Ishikawa (cell line): ENCODE results near the gene RPL13.
A peak's percentile ranks its signal among the peaks of the same experiment; 100 is the strongest.

Source experiments
- CEBPB ChIP-seq: IDR thresholded peaks from 2 replicates; pipeline ENCODE4 v1.6.1; 2012
- CREB1 ChIP-seq: IDR thresholded peaks from 2 replicates; pipeline ENCODE4 v1.6.1; 2012; ENCODE audit warnings: low read depth
- EGR1 ChIP-seq: IDR thresholded peaks from 2 replicates; pipeline ENCODE4 v1.6.1; 2012
- EP300 ChIP-seq: IDR thresholded peaks from 2 replicates; pipeline ENCODE4 v1.6.1; 2012; ENCODE audit warnings: borderline replicate concordance
- FOXM1 ChIP-seq: IDR thresholded peaks from 2 replicates; pipeline ENCODE4 v1.6.1; 2012; ENCODE audit warnings: low read depth, borderline replicate concordance
- MAX ChIP-seq: IDR thresholded peaks from 2 replicates; pipeline ENCODE4 v1.6.1; 2012
- NFIC ChIP-seq: IDR thresholded peaks from 2 replicates; pipeline ENCODE4 v1.6.1; 2012
- RAD21 ChIP-seq: IDR thresholded peaks from 2 replicates; pipeline ENCODE4 v1.6.1; 2012; ENCODE audit warnings: low read depth
- REST ChIP-seq: IDR thresholded peaks from 2 replicates; pipeline ENCODE4 v1.6.1; 2012; ENCODE audit warnings: low read depth, mild to moderate bottlenecking
- TAF1 ChIP-seq: IDR thresholded peaks from 2 replicates; pipeline ENCODE4 v1.6.1; 2012; ENCODE audit warnings: low read depth, mild to moderate bottlenecking
- TCF12 ChIP-seq: IDR thresholded peaks from 2 replicates; pipeline ENCODE4 v1.6.1; 2012; ENCODE audit warnings: low read depth
- TEAD4 ChIP-seq: IDR thresholded peaks from 2 replicates; pipeline ENCODE4 v1.6.1; 2012
- USF1 ChIP-seq: IDR thresholded peaks from 2 replicates; pipeline ENCODE4 v1.6.1; 2012
- YY1 ChIP-seq: IDR thresholded peaks from 2 replicates; pipeline ENCODE4 v1.6.1; 2012; ENCODE audit warnings: low read depth
- ZBTB7A ChIP-seq: IDR thresholded peaks from 2 replicates; pipeline ENCODE4 v1.6.1; 2012; ENCODE audit warnings: low read depth

RPL13 gene

GRCh38 chr16:89572485-89573205 lies 12.2 kb downstream of the RPL13 start:
- TF ChIP-seq USF1, result no peak
- TF ChIP-seq CEBPB, result no peak
- TF ChIP-seq CREB1, result no peak
- TF ChIP-seq EGR1, result no peak
- TF ChIP-seq NFIC, result no peak
- TF ChIP-seq FOXM1, result no peak
- no peak for TF ChIP-seq MAX
- TF ChIP-seq TCF12, result no peak
- no peak for TF ChIP-seq YY1
- TF ChIP-seq RAD21, result no peak
- TF ChIP-seq ZBTB7A, result no peak
- TF ChIP-seq EP300, result no peak
- no peak for TF ChIP-seq REST
- no peak for TF ChIP-seq TAF1
- TF ChIP-seq TEAD4, result no peak

DNA sequence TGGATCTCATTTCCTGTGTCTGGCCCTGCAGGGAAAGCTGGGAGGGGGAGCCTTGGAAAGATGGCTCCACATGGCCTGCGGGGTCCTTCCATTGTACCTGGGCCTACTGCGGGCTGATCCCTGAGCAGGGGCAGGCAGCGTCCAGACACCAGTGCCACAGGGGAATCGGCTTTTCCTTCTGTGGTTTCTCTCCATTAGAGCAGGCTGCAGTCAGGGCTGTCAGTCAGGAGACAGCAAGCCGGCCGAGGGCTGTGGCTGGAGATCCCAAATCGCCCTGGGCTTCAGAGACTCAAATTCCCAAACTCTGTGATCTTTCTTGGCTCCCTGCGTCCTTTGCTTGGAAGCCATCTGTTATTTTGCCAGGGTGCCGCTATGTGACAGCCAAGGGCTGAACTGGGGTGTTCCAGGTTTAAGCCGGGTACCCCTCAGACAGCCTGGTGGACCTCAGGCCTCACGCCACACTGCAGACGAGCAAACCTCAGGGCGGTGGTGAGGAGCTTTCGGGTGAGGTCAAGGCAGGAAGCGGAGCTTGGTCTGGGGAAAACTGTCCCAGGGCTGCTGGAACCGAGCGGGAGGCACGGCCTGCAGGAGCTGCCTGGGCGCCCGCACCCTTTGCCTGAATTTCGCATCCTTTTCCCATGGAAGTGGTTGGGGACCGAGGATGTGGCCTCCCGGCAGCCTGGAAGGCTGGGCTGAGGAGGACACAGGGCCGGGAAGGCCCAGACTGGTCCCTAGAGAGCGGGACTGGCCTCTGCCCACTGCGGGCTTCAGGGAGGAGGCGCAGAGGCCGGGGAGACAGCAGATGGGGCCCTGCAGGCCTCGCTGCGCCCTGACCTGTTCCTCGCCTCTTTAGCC lies 13.6 kb downstream of the RPL13 start:
- TF ChIP-seq NFIC, result no peak
- no peak for TF ChIP-seq EGR1
- TF ChIP-seq TCF12, result no peak
- no peak for TF ChIP-seq RAD21
- no peak for TF ChIP-seq MAX
- TF ChIP-seq YY1, result no peak
- no peak for TF ChIP-seq USF1
- no peak for TF ChIP-seq TEAD4
- no peak for TF ChIP-seq CEBPB

- TF ChIP-seq YY1 (0 out of 2 replicates have a peak, but pooled peaks have one; percentile 25), MAX (no peak; the same call in 1 of the 2 replicates), RAD21 (peak; percentile 79; the same call in 1 of the 2 replicates)
These were observed 14.3 kb downstream of the RPL13 start for GRCh38 chr16:89574681-89575246.

DNA sequence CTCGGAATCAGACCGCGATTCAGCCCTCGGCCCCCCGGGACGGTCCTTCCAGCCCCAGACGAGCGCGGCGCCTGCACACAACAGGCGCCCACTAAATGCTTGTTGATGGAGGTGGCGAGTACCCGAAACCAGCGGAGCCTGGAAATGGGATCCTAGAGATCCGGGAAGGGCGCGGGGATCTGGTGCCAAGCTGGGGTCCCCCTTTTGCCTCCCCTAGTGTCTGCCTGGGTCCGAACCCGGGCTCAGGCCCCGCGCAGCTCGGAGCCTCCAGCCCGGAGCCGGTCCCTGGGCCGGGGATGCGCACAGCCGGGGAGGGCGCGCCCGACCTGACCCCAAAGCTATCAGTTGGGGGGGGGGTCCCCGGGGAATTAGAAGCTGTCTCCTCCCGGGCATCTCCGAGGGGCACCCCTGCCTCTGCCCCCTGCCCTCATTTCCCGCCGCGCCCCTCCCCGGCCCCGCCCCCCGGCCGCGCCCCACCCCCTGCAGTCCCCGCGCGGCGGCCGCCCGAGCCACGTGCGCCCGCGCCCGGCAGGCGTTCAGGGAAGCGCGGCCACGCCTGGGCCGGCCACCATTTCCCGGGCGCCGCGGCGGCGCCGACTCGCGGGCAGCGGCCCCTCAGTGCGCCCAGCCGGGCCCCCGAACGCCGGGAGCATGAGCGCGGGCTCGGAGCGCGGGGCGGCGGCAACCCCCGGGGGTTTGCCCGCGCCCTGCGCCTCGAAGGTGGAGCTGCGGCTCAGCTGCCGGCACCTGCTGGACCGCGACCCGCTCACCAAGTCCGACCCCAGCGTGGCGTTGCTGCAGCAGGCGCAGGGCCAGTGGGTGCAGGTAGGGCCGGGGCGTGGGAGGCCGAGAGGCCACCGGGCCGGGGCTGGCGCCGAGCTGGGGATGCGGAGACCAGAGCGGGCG lies 15.0 kb downstream of the RPL13 start, which contains the start of gene CPNE7:
Gene CPNE7, plus strand, starts transcription at position 512 of the 906 bp plus-strand sequence. Its CDS starts 140 bp downstream, at position 652.
- TF ChIP-seq USF1 (no peak), ZBTB7A (peak; percentile 15; the same call in 1 of the 2 replicates), TAF1 (no peak), FOXM1 (no peak), CEBPB (no peak), MAX (peak; percentile 71; the same call in 1 of the 2 replicates), NFIC (no peak)

- peak; percentile 14; the same call in 1 of the 2 replicates for TF ChIP-seq ZBTB7A
- TF ChIP-seq TCF12, result no peak
- TF ChIP-seq EGR1, result no peak
- TF ChIP-seq NFIC, result no peak
- TF ChIP-seq FOXM1, result no peak
These were observed 15.9 kb downstream of the RPL13 start for GRCh38 chr16:89576153-89577054.
